PC-9 (cell line): ENCODE data around the gene AIF1. TPM values are rescaled to one million over a fixed set of nuclear protein-coding genes. Genes with fewer than 3 reads are reported as not detected.

Experiments used
- BruUV-seq: library from RNA; stranded (reverse); fragments of 400-500 nt; replicated peaks from 2 replicates; lab custom pipeline; 2021; lab: Mats Ljungman, UMichigan
- CTCF ChIA-PET: fragments of 300-600 bp; sonication (Branson Sonifier 250); formaldehyde crosslinking; loops from one replicate; lab custom pipeline; 2022; ENCODE audit warnings: antibody characterized with exemption; lab: Charles Lee
- POLR2A ChIA-PET: fragments of 300-600 bp; sonication (Branson Sonifier 250); formaldehyde crosslinking; loops from one replicate; lab custom pipeline; 2022; ENCODE audit warnings: antibody characterized with exemption; ENCODE audit not compliant: unreplicated experiment; lab: Charles Lee
- DNase-seq, 2 experiments: peaks; one replicate each; pipeline versions ENCODE4 v3.0.0 to v3.0.0-alpha.2; 2015 to 2022; ENCODE audit warnings: mixed read lengths in 1 of 2
- H2AFZ ChIP-seq: fragments of 200-600 bp; sonication (generic); 2 replicates; pipeline ENCODE4 v1.8.1; 2017; ENCODE audit warnings: antibody characterized with exemption
- H3F3A ChIP-seq: fragments of 200-600 bp; sonication (generic); 2 replicates; pipeline ENCODE4 v1.8.1; 2017; ENCODE audit warnings: antibody characterized with exemption, mild to moderate bottlenecking, low read depth; ENCODE audit not compliant: insufficient read depth
- H3K27ac ChIP-seq: fragments of 200-600 bp; sonication (generic); 2 replicates; pipeline ENCODE4 v1.6.1; 2016; ENCODE audit warnings: mixed run types
- H3K27me3 ChIP-seq: fragments of 200-600 bp; sonication (generic); 2 replicates; pipeline ENCODE4 v1.6.1; 2016; ENCODE audit warnings: low read depth, mixed run types; ENCODE audit not compliant: insufficient read depth
- H3K36me3 ChIP-seq: fragments of 200-600 bp; sonication (generic); 2 replicates; pipeline ENCODE4 v1.6.1; 2016; ENCODE audit warnings: low read depth, mixed run types
- H3K4me1 ChIP-seq: fragments of 200-600 bp; sonication (generic); replicated peaks from 2 replicates; pipeline ENCODE4 v1.6.1; 2016; ENCODE audit warnings: mixed run types; ENCODE audit not compliant: insufficient read depth
- H3K4me2 ChIP-seq: fragments of 200-600 bp; sonication (generic); 2 replicates; pipeline ENCODE4 v1.6.1; 2017; ENCODE audit warnings: mixed run types
- H3K4me3 ChIP-seq: fragments of 200-600 bp; sonication (generic); 2 replicates; pipeline ENCODE4 v1.6.1; 2016; ENCODE audit warnings: mixed run types
- H3K79me2 ChIP-seq: fragments of 200-600 bp; sonication (generic); 2 replicates; pipeline ENCODE4 v1.6.1; 2017; ENCODE audit warnings: low read depth, mixed run types
- H3K9me2 ChIP-seq: fragments of 200-600 bp; sonication (generic); 2 replicates; pipeline ENCODE4 v1.8.1; 2017; ENCODE audit warnings: mild to moderate bottlenecking; ENCODE audit not compliant: insufficient read depth
- H3K9me3 ChIP-seq: fragments of 200-600 bp; sonication (generic); 2 replicates; pipeline ENCODE4 v1.8.1; 2016; ENCODE audit warnings: low read depth; ENCODE audit not compliant: insufficient read depth
- H4K20me1 ChIP-seq: fragments of 200-600 bp; sonication (generic); 2 replicates; pipeline ENCODE4 v1.8.1; 2017; ENCODE audit not compliant: insufficient read depth
- EZH2 ChIP-seq: fragments of 200-600 bp; sonication (generic); IDR thresholded peaks from 2 replicates; pipeline ENCODE4 v1.8.0; 2017; ENCODE audit warnings: antibody characterized with exemption, low read depth
- intact Hi-C: fragments of 100-400 bp; cut with micrococcal nuclease; formaldehyde crosslinking; loops from one replicate; pipeline ENCODE4 v1.10.0; 2022; ENCODE audit not compliant: unreplicated experiment
- total RNA-seq: library from RNA; stranded (reverse); gene quantifications from 2 replicates; pipeline ENCODE4 v1.2.3, GENCODE V29; 2021
- TF ChIP-seq, protein P1 (sequence below): fragments of 200-600 bp; sonication (generic); conservative IDR thresholded peaks from 2 replicates; pipeline ENCODE4 v1.6.1; 2017; ENCODE audit warnings: mixed run types, antibody characterized with exemption, mild to moderate bottlenecking, moderate library complexity

Gene AIF1
- total RNA-seq, 1 experiment from 2014 or later, result not detected

DNA sequence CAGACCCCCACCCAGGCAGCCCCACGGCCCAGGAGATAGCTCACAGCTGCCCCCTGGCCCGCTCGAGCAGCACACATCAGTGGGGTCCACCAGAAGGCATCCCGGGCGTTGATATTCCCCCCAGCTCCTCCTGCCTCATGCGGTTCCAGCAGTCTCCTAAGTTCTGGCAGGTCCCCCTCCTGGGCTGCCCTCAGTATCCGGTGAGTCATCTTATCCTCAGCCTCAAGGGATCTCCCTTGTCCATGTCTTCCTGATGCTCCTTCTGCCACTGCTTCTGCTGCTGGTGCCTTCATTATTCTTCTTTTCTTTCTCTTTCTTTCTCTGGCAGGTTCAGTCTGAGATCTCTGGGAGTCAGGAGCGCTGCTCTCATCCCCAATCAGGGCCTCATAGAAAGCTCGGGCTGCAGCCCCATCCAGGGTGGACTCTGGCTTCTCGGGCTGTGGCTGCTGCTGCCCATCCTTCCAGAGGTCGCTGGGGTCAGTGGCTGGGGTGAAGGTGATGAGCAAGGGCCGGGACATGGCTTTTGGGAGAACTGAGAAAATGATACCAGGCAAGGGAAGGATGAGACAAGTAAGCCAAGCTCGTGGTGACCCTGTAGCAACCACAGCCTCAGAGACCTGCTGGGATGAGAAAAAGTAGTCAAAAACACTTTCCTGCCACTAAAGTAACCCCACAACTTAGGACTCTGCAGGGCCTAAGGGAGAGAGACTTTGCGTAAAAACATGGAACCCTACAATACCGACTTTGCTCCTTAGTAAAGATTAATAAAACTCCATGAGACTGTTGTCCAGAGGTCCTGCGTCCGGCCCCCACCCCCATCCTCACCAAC lies 49.1 kb downstream of the AIF1 start:
- Histone ChIP-seq H2AFZ (peak overlapping the region; percentile 86), H4K20me1 (peaks cover 6% of the 10 kb centered on the region; the same call in 1 of the 2 replicates), H3K27ac (peak overlapping the region; percentile 80), H3K4me2 (peak overlapping the region; percentile 95), H3K36me3 (peaks cover 31% of the 10 kb centered on the region), H3K79me2 (peaks cover 63% of the 10 kb centered on the region), H3K9me2 (no peaks in the 10 kb centered on the region), H3K27me3 (no peaks in the 10 kb centered on the region), H3K9me3 (no peaks in the 10 kb centered on the region), H3K4me3 (peak overlapping the region; percentile 90), H3F3A (peaks cover 23% of the 10 kb centered on the region), H3K4me1 (peaks cover 28% of the 10 kb centered on the region)
- DNase-seq, result no peak
- TSS peak; percentile 21 for BruUV-seq
- ChIA-PET CTCF (interaction anchor here (0.6 kb wide), 1 partner anchor 166 kb away, joined by 11 read pairs; no protein-coding TSS in a partner anchor), POLR2A (interaction anchor here (0.6 to 1.0 kb wide), 6 partner anchors 13 to 418 kb away, joined by 3 to 13 read pairs (median 4); partner anchors contain the start of genes NEU1 and NFKBIL1)
- intact Hi-C loops, result loop anchor here (2.0 to 10.0 kb wide), 2 partner anchors 117 to 511 kb away; partner anchors contain the start of genes AGPAT1, ATP6V1G2, NFKBIL1 and RNF5
- TF ChIP-seq EZH2, result no peak
- TF ChIP-seq, protein P1, sequence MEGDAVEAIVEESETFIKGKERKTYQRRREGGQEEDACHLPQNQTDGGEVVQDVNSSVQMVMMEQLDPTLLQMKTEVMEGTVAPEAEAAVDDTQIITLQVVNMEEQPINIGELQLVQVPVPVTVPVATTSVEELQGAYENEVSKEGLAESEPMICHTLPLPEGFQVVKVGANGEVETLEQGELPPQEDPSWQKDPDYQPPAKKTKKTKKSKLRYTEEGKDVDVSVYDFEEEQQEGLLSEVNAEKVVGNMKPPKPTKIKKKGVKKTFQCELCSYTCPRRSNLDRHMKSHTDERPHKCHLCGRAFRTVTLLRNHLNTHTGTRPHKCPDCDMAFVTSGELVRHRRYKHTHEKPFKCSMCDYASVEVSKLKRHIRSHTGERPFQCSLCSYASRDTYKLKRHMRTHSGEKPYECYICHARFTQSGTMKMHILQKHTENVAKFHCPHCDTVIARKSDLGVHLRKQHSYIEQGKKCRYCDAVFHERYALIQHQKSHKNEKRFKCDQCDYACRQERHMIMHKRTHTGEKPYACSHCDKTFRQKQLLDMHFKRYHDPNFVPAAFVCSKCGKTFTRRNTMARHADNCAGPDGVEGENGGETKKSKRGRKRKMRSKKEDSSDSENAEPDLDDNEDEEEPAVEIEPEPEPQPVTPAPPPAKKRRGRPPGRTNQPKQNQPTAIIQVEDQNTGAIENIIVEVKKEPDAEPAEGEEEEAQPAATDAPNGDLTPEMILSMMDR, result no peak

DNA sequence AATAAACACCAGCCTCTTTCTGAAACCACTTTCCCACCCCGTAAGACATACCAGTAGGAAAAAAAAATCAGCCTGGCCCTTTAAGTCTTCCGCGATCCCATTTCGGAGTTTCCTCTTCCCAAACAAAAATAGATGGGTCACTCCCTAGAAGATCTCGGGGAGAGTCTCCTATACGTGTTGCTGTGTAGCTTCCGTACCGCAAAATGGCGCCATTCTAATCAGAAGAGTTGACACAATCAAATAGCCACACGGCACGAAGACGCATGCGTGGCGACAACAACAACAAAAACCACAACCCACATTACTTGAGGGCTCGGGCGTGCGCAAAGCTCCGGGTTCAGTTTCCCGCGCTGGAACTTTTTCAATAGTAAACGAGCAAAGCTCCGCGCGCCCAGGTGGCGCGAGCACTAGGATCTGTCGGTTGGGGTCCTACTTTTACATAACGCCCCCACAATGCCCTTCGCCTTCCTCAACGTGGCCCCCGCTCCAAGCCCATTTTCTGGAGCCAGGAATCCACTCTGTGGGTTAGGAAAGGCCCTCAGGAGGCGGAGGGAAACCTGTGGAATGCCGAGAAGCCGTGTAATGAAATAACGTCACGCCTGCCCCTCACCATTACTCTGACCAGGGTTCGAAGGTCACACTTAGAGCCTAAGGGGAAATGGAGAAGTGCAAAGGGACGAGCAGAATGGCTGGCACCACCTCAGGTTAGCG lies 49.9 kb downstream of the AIF1 start, which contains the start of gene GPANK1:
TSS of gene GPANK1 (minus strand) at position 208 of the 711 bp plus-strand sequence. CDS start 519 bp downstream, outside the sequence.
- H3K9me3 ChIP-seq, result no peaks in the 10 kb centered on the region
- H3K4me1 ChIP-seq, result peaks cover 24% of the 10 kb centered on the region
- peak within 1 kb of the TSS; percentile 80 for H3K27ac ChIP-seq
- H3K4me2 ChIP-seq, result peak within 1 kb of the TSS; percentile 95
- peaks cover 31% of the 10 kb centered on the region for H3K36me3 ChIP-seq
- no peaks in the 10 kb centered on the region for H3K27me3 ChIP-seq
- H3K4me3 ChIP-seq, result peak within 1 kb of the TSS; percentile 90
- H3K79me2 ChIP-seq, result peaks cover 56% of the 10 kb centered on the region
- H2AFZ ChIP-seq, result peak within 1 kb of the TSS; percentile 86
- H4K20me1 ChIP-seq, result peaks cover 3% of the 10 kb centered on the region; the same call in 1 of the 2 replicates
- no TSS peak for BruUV-seq
- intact Hi-C loops, result loop anchor here (2.0 to 10.0 kb wide), 2 partner anchors 118 to 510 kb away; partner anchors contain the start of genes AGPAT1, ATP6V1G2, NFKBIL1 and RNF5
- H3K9me2 ChIP-seq, result no peaks in the 10 kb centered on the region
- POLR2A ChIA-PET, result interaction anchor here (0.6 to 1.0 kb wide), 4 partner anchors 14 to 418 kb away, joined by 3 to 4 read pairs (median 4); partner anchors contain the start of genes NEU1 and NFKBIL1
- peak; percentile 83 to 85 for DNase-seq
- peaks cover 23% of the 10 kb centered on the region for H3F3A ChIP-seq
- CTCF ChIA-PET, result interaction anchor here (0.6 kb wide), 1 partner anchor 166 kb away, joined by 11 read pairs; no protein-coding TSS in a partner anchor
- TF ChIP-seq EZH2, result no peak
- TF ChIP-seq, protein P1, result no peak
